AG09309 (cell line): Measurements from ENCODE around the gene FAM184B.

ENCODE experiments used
- DNase-seq: peaks from one replicate; pipeline ENCODE4 v3.0.0-alpha.2; 2010; ENCODE audit warnings: low read depth
- H3K4me3 ChIP-seq: 2 replicates; pipeline ENCODE4 v1.5.1; 2011; ENCODE audit warnings: mild to moderate bottlenecking, low read depth, low read length, moderate library complexity; ENCODE audit not compliant: control insufficient read depth
- CTCF ChIP-seq: IDR thresholded peaks from 2 replicates; pipeline ENCODE4 v1.5.1; 2011; ENCODE audit warnings: mild to moderate bottlenecking, low read depth, low read length, inconsistent platforms; ENCODE audit not compliant: insufficient read depth, control insufficient read depth; ENCODE audit errors: missing control alignments

FAM184B gene

GRCh38 chr4:17623451-17624001 is 157.9 kb downstream of the FAM184B start:
- no peak overlapping the region for H3K4me3 ChIP-seq
- no peak for TF ChIP-seq CTCF
- no peak for DNase-seq

GRCh38 chr4:17619416-17620105 is 161.9 kb downstream of the FAM184B start:
- TF ChIP-seq CTCF = no peak
- DNase-seq = no peak
- H3K4me3 ChIP-seq = no peak overlapping the region

- no peak for DNase-seq
- TF ChIP-seq CTCF = no peak
- no peak overlapping the region for H3K4me3 ChIP-seq
Observed at GRCh38 chr4:17618926-17619325, 162.5 kb downstream of the FAM184B start.

GRCh38 chr4:17616283-17616682 is 165.1 kb downstream of the FAM184B start:
- no peak overlapping the region for H3K4me3 ChIP-seq
- TF ChIP-seq CTCF = no peak
- DNase-seq = no peak

GRCh38 chr4:17614416-17615299 is 166.8 kb downstream of the FAM184B start, which contains the start of gene MED28:
MED28 (plus strand) TSS chr4:17614641; CDS start chr4:17614655, 14 bp downstream.
- peak; percentile 77 for DNase-seq
- no peak for TF ChIP-seq CTCF
- peak within 1 kb of the TSS; percentile 81 for H3K4me3 ChIP-seq

- DNase-seq = peak; percentile 38
- no peak for TF ChIP-seq CTCF
- peak overlapping the region; percentile 81 for H3K4me3 ChIP-seq
Observed at GRCh38 chr4:17613761-17614415, 167.5 kb downstream of the FAM184B start.
